Endothelial cell of umbilical vein (primary cell): ENCODE measurements around the gene ARFRP1. TPM values are rescaled to one million over a fixed set of nuclear protein-coding genes. Genes with fewer than 3 reads are reported as not detected.

Experiments used
- BruUV-seq: library from RNA; stranded (reverse); fragments of 400-500 nt; replicated peaks from 2 replicates; lab custom pipeline; 2021; lab: Mats Ljungman, UMichigan
- CTCF ChIA-PET: fragments of 300-600, 350-600 bp; sonication (Branson Sonifier 250); formaldehyde crosslinking; loops from one replicate; lab custom pipeline; 2021; ENCODE audit warnings: antibody characterized with exemption, inconsistent platforms; lab: Charles Lee
- POLR2A ChIA-PET: fragments of 300-600, 350-600 bp; sonication (Branson Sonifier 250); formaldehyde crosslinking; loops from one replicate; lab custom pipeline; 2021; ENCODE audit warnings: antibody characterized with exemption, inconsistent platforms; lab: Charles Lee
- DNase-seq: peaks from one replicate; pipeline ENCODE4 v3.0.0-alpha.2; 2011; ENCODE audit warnings: low read depth, low spot score
- FAIRE-seq: peaks from 2 replicates; lab custom pipeline; 2011; peaks lifted over from hg19 to GRCh38; lab: Jason Lieb, UNC
- H2AFZ ChIP-seq: 2 replicates; pipeline ENCODE4 v1.6.0; 2012; ENCODE audit warnings: low read depth, low read length, control low read depth, inconsistent platforms
- H3K27ac ChIP-seq: 2 replicates; pipeline ENCODE4 v1.5.1; 2011; ENCODE audit warnings: low read depth, mild to moderate bottlenecking, control low read depth, low read length, moderate library complexity; ENCODE audit not compliant: insufficient read depth
- H3K27me3 ChIP-seq, 2 experiments: 2 replicates each; pipeline versions ENCODE4 v1.6.0 to v1.6.1; 2011; ENCODE audit warnings: low read length in 2 of 2, mixed read lengths in 1 of 2; ENCODE audit not compliant: control insufficient read depth in 2 of 2, insufficient read depth in 2 of 2
- H3K36me3 ChIP-seq, 2 experiments: 2 replicates in 1 of 2; 3 replicates in 1 of 2; pipeline ENCODE4 v1.5.1; 2011; ENCODE audit warnings: low read length in 2 of 2, mild to moderate bottlenecking in 1 of 2, moderate library complexity in 1 of 2; ENCODE audit not compliant: control insufficient read depth in 2 of 2, insufficient read depth in 2 of 2; ENCODE audit errors: extremely low read depth in 1 of 2
- H3K4me1 ChIP-seq: 3 replicates; pipeline ENCODE4 v1.5.1; 2011; ENCODE audit warnings: mild to moderate bottlenecking, low read length; ENCODE audit not compliant: control insufficient read depth, insufficient read depth; ENCODE audit errors: extremely low read depth
- H3K4me2 ChIP-seq: 2 replicates; pipeline ENCODE4 v1.6.1; 2011; ENCODE audit warnings: low read length, control low read depth, mixed read lengths; ENCODE audit not compliant: insufficient read depth
- H3K4me3 ChIP-seq, 3 experiments: fragments of 200-600 bp in 1 of 3; sonication (generic), shearing (Covaris generic) in 1 of 3; replicated peaks in 1 of 3; 2 replicates each; pipeline ENCODE4 v1.5.1; 2011 to 2016; ENCODE audit warnings: control low read depth in 3 of 3, low read length in 3 of 3, mild to moderate bottlenecking in 2 of 3, inconsistent platforms in 1 of 3, low read depth in 1 of 3, moderate library complexity in 1 of 3; ENCODE audit not compliant: insufficient read depth in 1 of 3
- H3K79me2 ChIP-seq: 2 replicates; pipeline ENCODE4 v1.6.0; 2012; ENCODE audit warnings: low read length, inconsistent platforms; ENCODE audit not compliant: control insufficient read depth, insufficient read depth
- H3K9ac ChIP-seq: replicated peaks from 2 replicates; pipeline ENCODE3; 2011; ENCODE audit warnings: low read length, control low read depth; ENCODE audit not compliant: insufficient read depth; ENCODE audit errors: extremely low read depth
- H3K9me1 ChIP-seq: replicated peaks from 3 replicates; pipeline ENCODE4 v1.6.0; 2011; ENCODE audit warnings: mild to moderate bottlenecking, low read length; ENCODE audit not compliant: control insufficient read depth, insufficient read depth; ENCODE audit errors: extremely low read depth
- H3K9me3 ChIP-seq: replicated peaks from 2 replicates; pipeline ENCODE4 v1.5.1; 2012; ENCODE audit warnings: low read length, inconsistent platforms; ENCODE audit not compliant: control insufficient read depth, insufficient read depth
- H4K20me1 ChIP-seq: replicated peaks from 2 replicates; pipeline ENCODE3; 2011; ENCODE audit warnings: mild to moderate bottlenecking, low read length; ENCODE audit not compliant: control insufficient read depth, insufficient read depth; ENCODE audit errors: extremely low read depth
- EZH2 ChIP-seq: IDR thresholded peaks from 2 replicates; pipeline ENCODE4 v1.6.1; 2012; ENCODE audit warnings: borderline replicate concordance, low read depth, mild to moderate bottlenecking, moderate library complexity, low read length, inconsistent platforms; ENCODE audit not compliant: severe bottlenecking
- FOS ChIP-seq: IDR thresholded peaks from 2 replicates; pipeline ENCODE4 v1.6.1; 2011; ENCODE audit warnings: mild to moderate bottlenecking, low read length, moderate library complexity, borderline replicate concordance; ENCODE audit not compliant: insufficient read depth
- GATA2 ChIP-seq: IDR thresholded peaks from 2 replicates; pipeline ENCODE4 v1.7.0; 2011; ENCODE audit warnings: low read depth, mild to moderate bottlenecking, moderate library complexity, mixed read lengths, low read length; ENCODE audit not compliant: insufficient read length, insufficient read depth
- JUN ChIP-seq: IDR thresholded peaks from 2 replicates; pipeline ENCODE4 v1.6.1; 2011; ENCODE audit warnings: borderline replicate concordance, low read depth; ENCODE audit not compliant: insufficient read length, insufficient read depth
- MAX ChIP-seq: IDR thresholded peaks from 2 replicates; pipeline ENCODE4 v1.6.1; 2011; ENCODE audit not compliant: insufficient read depth, insufficient read length
- MYC ChIP-seq: IDR thresholded peaks from one replicate; pipeline ENCODE4 v1.6.1; 2011; ENCODE audit warnings: mild to moderate bottlenecking, low read depth, low read length
- POLR2A ChIP-seq: IDR thresholded peaks from 2 replicates; pipeline ENCODE4 v1.6.1; 2012; ENCODE audit warnings: low read depth, mild to moderate bottlenecking, control low read depth, low read length
- POLR2AphosphoS5 ChIP-seq: IDR thresholded peaks from 2 replicates; pipeline ENCODE4 v1.6.1; 2012; ENCODE audit warnings: low read depth, mild to moderate bottlenecking, control low read depth, low read length, moderate library complexity; ENCODE audit not compliant: insufficient read depth
- dilution Hi-C: fragments of 300-500 bp; cut with MboI; formaldehyde crosslinking; loops from one replicate; pipeline ENCODE4 v1.15.0; 2019; ENCODE audit warnings: low sequenced_read_pairs; ENCODE audit not compliant: extremely low pct_ligation_motif_present
- intact Hi-C: fragments of 100-400 bp; cut with micrococcal nuclease; formaldehyde crosslinking; loops from one replicate; pipeline ENCODE4 v1.10.0; 2022
- polyA plus RNA-seq, 4 experiments: library from polyadenylated mRNA; depleted of rRNA in 3 of 4; stranded (reverse) in 3 of 4; unstranded in 1 of 4; fragments of >200 nt; gene quantifications; 2 replicates each; pipeline versions ENCODE4 v1.2.1 to v1.2.3, GENCODE V29; 2011 to 2012; ENCODE audit warnings: missing spikeins in 1 of 4
- total RNA-seq: library from RNA; stranded (reverse); gene quantifications from 2 replicates; pipeline ENCODE4 v1.2.3, GENCODE V29; 2021
- TF ChIP-seq, protein P1 (sequence below), 2 donors: IDR thresholded peaks; 1 replicate in 1 of 2; 2 replicates in 1 of 2; pipeline ENCODE4 v1.5.1; 2011; ENCODE audit warnings: low read length in 2 of 2, mild to moderate bottlenecking in 2 of 2, moderate library complexity in 2 of 2, control low read depth in 1 of 2, inconsistent platforms in 1 of 2, low read depth in 1 of 2; ENCODE audit not compliant: insufficient read depth in 1 of 2; ENCODE audit errors: extremely low read depth in 1 of 2

ARFRP1 gene
- total and polyA plus RNA-seq, 2 donors (not counting 3 experiments of a cell fraction or from before 2014, with no cell fraction given) = 48.7 to 51.6 TPM

- no peaks in the 10 kb centered on the region for H3K9me1 ChIP-seq
- H3K27me3 ChIP-seq = no peaks in the 10 kb centered on the region
- H3K4me1 ChIP-seq = peaks cover 9% of the 10 kb centered on the region
- peak; percentile 40 for DNase-seq
- POLR2A ChIA-PET = no interaction called here
- TF ChIP-seq GATA2 = no peak
- no peak for TF ChIP-seq JUN
- TF ChIP-seq EZH2 = no peak
- TF ChIP-seq POLR2A = no peak
- TF ChIP-seq MAX = no peak
- peak; percentile 30 for TF ChIP-seq POLR2AphosphoS5
- TF ChIP-seq MYC = no peak
- TF ChIP-seq FOS = no peak
- TF ChIP-seq, protein P1, sequence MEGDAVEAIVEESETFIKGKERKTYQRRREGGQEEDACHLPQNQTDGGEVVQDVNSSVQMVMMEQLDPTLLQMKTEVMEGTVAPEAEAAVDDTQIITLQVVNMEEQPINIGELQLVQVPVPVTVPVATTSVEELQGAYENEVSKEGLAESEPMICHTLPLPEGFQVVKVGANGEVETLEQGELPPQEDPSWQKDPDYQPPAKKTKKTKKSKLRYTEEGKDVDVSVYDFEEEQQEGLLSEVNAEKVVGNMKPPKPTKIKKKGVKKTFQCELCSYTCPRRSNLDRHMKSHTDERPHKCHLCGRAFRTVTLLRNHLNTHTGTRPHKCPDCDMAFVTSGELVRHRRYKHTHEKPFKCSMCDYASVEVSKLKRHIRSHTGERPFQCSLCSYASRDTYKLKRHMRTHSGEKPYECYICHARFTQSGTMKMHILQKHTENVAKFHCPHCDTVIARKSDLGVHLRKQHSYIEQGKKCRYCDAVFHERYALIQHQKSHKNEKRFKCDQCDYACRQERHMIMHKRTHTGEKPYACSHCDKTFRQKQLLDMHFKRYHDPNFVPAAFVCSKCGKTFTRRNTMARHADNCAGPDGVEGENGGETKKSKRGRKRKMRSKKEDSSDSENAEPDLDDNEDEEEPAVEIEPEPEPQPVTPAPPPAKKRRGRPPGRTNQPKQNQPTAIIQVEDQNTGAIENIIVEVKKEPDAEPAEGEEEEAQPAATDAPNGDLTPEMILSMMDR (IDR thresholded peaks at IDR 0.05; ENCODE audit: extremely low read depth in 1 of 2, insufficient read depth in 1 of 2, low read depth in 1 of 2, low read length in 2 of 2) = no peak
- H3K4me3 ChIP-seq = peak within 1 kb of the TSS; percentile 41 to 72 (median 52)
- H3K36me3 ChIP-seq = peaks cover 0 to 33% of the 10 kb centered on the region in 2 experiments
- dilution Hi-C loops (no loop called here), intact Hi-C loops (loop anchor here (1.0 to 5.0 kb wide), 3 partner anchors 33 to 112 kb away; partner anchors contain the start of genes ARFRP1, GMEB2 and TNFRSF6B)
- CTCF ChIA-PET = interaction anchor here (0.5 to 1.1 kb wide), 3 partner anchors 32 to 235 kb away, joined by 3 to 6 read pairs (median 5); partner anchors contain the start of genes ARFRP1 and ZGPAT
- FAIRE-seq = peak; percentile 55
- H3K4me2 ChIP-seq = peak within 1 kb of the TSS; percentile 76
- H4K20me1 ChIP-seq = no peaks in the 10 kb centered on the region
- no peaks in the 10 kb centered on the region for H3K79me2 ChIP-seq
- peak within 1 kb of the TSS; percentile 61 for H3K9ac ChIP-seq
- peak within 1 kb of the TSS; percentile 40 for H2AFZ ChIP-seq
- no peak within 1 kb of the TSS for H3K27ac ChIP-seq
- H3K9me3 ChIP-seq = no peaks in the 10 kb centered on the region
- no TSS peak for BruUV-seq
Measured at GRCh38 chr20:63739130-63740069, 31.6 kb upstream of the ARFRP1 start, which contains the start of gene SLC2A4RG. Gene SLC2A4RG, plus strand, starts transcription at chr20:63739776. Its CDS starts 137 bp downstream, at chr20:63739913.
